H9 (cell line): ENCODE results near the gene HMX1. TPM values are rescaled to one million over a fixed set of nuclear protein-coding genes. Genes with fewer than 3 reads are reported as not detected.
A peak's percentile ranks its signal among the peaks of the same experiment; 100 is the strongest.

ENCODE experiments used
- DNase-seq: peaks from one replicate; pipeline ENCODE4 v3.0.0-alpha.2; 2017
- H2AFZ ChIP-seq: one replicate; pipeline ENCODE4 v1.6.1; 2013; ENCODE audit warnings: mild to moderate bottlenecking, low read length, control low read depth, moderate library complexity
- H2AK5ac ChIP-seq: 2 replicates; pipeline ENCODE4 v1.6.1; 2013; ENCODE audit warnings: low read length, control low read depth, mixed read lengths; ENCODE audit not compliant: insufficient read length
- H2BK120ac ChIP-seq: one replicate; pipeline ENCODE4 v1.6.1; 2013; ENCODE audit warnings: low read depth, mild to moderate bottlenecking, low read length, control low read depth, inconsistent platforms; ENCODE audit not compliant: poor library complexity, severe bottlenecking
- H2BK12ac ChIP-seq: 2 replicates; pipeline ENCODE4 v1.6.1; 2013; ENCODE audit warnings: low read length, control low read depth, mixed read lengths, low read depth; ENCODE audit not compliant: insufficient read length
- H2BK15ac ChIP-seq: 2 replicates; pipeline ENCODE4 v1.6.1; 2013; ENCODE audit warnings: low read depth, low read length, control low read depth
- H2BK20ac ChIP-seq: one replicate; pipeline ENCODE4 v1.6.1; 2013; ENCODE audit warnings: low read depth, mild to moderate bottlenecking, low read length, control low read depth, inconsistent platforms; ENCODE audit not compliant: poor library complexity, severe bottlenecking
- H2BK5ac ChIP-seq: 2 replicates; pipeline ENCODE4 v1.6.1; 2013; ENCODE audit warnings: low read length, control low read depth, mixed read lengths; ENCODE audit not compliant: insufficient read length
- H3K14ac ChIP-seq: 2 replicates; pipeline ENCODE4 v1.6.1; 2013; ENCODE audit warnings: low read length, control low read depth; ENCODE audit not compliant: insufficient read depth
- H3K18ac ChIP-seq: 2 replicates; pipeline ENCODE4 v1.6.1; 2013; ENCODE audit warnings: low read depth, mild to moderate bottlenecking, mixed read lengths, low read length, control low read depth; ENCODE audit not compliant: insufficient read length
- H3K23ac ChIP-seq: 2 replicates; pipeline ENCODE4 v1.6.1; 2013; ENCODE audit warnings: low read length, control low read depth, mixed read lengths, low read depth; ENCODE audit not compliant: insufficient read length
- H3K23me2 ChIP-seq: 2 replicates; pipeline ENCODE4 v1.6.1; 2013; ENCODE audit warnings: low read depth, mild to moderate bottlenecking, mixed read lengths, low read length, control low read depth; ENCODE audit not compliant: insufficient read length, poor library complexity, severe bottlenecking
- H3K27ac ChIP-seq: 2 replicates; pipeline ENCODE4 v1.5.1; 2013; ENCODE audit warnings: low read length, control low read depth, mixed read lengths, low read depth; ENCODE audit not compliant: insufficient read length
- H3K27me3 ChIP-seq: 2 replicates; pipeline ENCODE4 v1.6.1; 2013; ENCODE audit warnings: low read length, control low read depth, inconsistent platforms; ENCODE audit not compliant: insufficient read depth
- H3K4ac ChIP-seq: 2 replicates; pipeline ENCODE4 v1.6.1; 2013; ENCODE audit warnings: low read depth, mild to moderate bottlenecking, control low read depth, inconsistent platforms, low read length, moderate library complexity
- H3K4me1 ChIP-seq: 2 replicates; pipeline ENCODE4 v1.6.1; 2013; ENCODE audit warnings: low read length, control low read depth, inconsistent platforms; ENCODE audit not compliant: insufficient read depth
- H3K4me2 ChIP-seq: 2 replicates; pipeline ENCODE4 v1.6.1; 2013; ENCODE audit warnings: low read length, control low read depth, mixed read lengths; ENCODE audit not compliant: insufficient read length, insufficient read depth
- H3K56ac ChIP-seq: 2 replicates; pipeline ENCODE4 v1.6.1; 2013; ENCODE audit warnings: low read depth, mild to moderate bottlenecking, mixed read lengths, low read length, control low read depth; ENCODE audit not compliant: insufficient read length
- H3K79me1 ChIP-seq: 2 replicates; pipeline ENCODE4 v1.6.1; 2013; ENCODE audit warnings: low read depth, mild to moderate bottlenecking, moderate library complexity, low read length, control low read depth, inconsistent platforms; ENCODE audit not compliant: insufficient read depth, poor library complexity, severe bottlenecking
- H3K79me2 ChIP-seq: 2 replicates; pipeline ENCODE4 v1.6.1; 2013; ENCODE audit warnings: low read length, control low read depth, inconsistent platforms; ENCODE audit not compliant: insufficient read depth
- H3K9ac ChIP-seq: 2 replicates; pipeline ENCODE4 v1.6.1; 2013; ENCODE audit warnings: low read length, control low read depth, mixed read lengths; ENCODE audit not compliant: insufficient read length; ENCODE audit errors: extremely low read depth
- H3K9me3 ChIP-seq: one replicate; pipeline ENCODE4 v1.6.1; 2013; ENCODE audit warnings: low read depth, low read length, inconsistent platforms; ENCODE audit not compliant: control insufficient read depth
- H3T11ph ChIP-seq: one replicate; pipeline ENCODE4 v1.6.1; 2013; ENCODE audit warnings: mild to moderate bottlenecking, low read length, control low read depth, inconsistent platforms
- H4K20me1 ChIP-seq: one replicate; pipeline ENCODE4 v1.6.1; 2013; ENCODE audit not compliant: control insufficient read depth, insufficient read length, insufficient read depth
- H4K5ac ChIP-seq: 2 replicates; pipeline ENCODE4 v1.6.1; 2013; ENCODE audit warnings: low read depth, mild to moderate bottlenecking, mixed read lengths, low read length, control low read depth; ENCODE audit not compliant: insufficient read length
- H4K8ac ChIP-seq: replicated peaks from 2 replicates; pipeline ENCODE4 v1.6.1; 2013; ENCODE audit warnings: low read length, control low read depth, mixed read lengths, low read depth; ENCODE audit not compliant: insufficient read length
- H4K91ac ChIP-seq: 2 replicates; pipeline ENCODE4 v1.6.1; 2013; ENCODE audit warnings: low read depth, mild to moderate bottlenecking, moderate library complexity, mixed read lengths, low read length, control low read depth; ENCODE audit not compliant: insufficient read length
- H3K27ac Mint-ChIP-seq, 3 experiments: 2 replicates in 2 of 3; 3 replicates in 1 of 3; pipeline ENCODE4 v1.8.0; 2020 to 2021; ENCODE audit warnings: mixed read lengths in 3 of 3, mild to moderate bottlenecking in 1 of 3, moderate library complexity in 1 of 3
- H3K27me3 Mint-ChIP-seq: 2 replicates; pipeline ENCODE4 v1.8.0; 2021; ENCODE audit warnings: low read depth, mild to moderate bottlenecking, moderate library complexity, mixed read lengths
- H3K36me3 Mint-ChIP-seq, 3 experiments: 2 replicates in 2 of 3; 3 replicates in 1 of 3; pipeline ENCODE4 v1.8.0; 2020 to 2021; ENCODE audit warnings: low read depth in 3 of 3, mixed read lengths in 3 of 3; ENCODE audit not compliant: insufficient read depth in 1 of 3
- H3K4me1 Mint-ChIP-seq, 2 experiments: 2 replicates each; pipeline ENCODE4 v1.8.0; 2020; ENCODE audit warnings: mixed read lengths in 2 of 2
- H3K4me3 Mint-ChIP-seq, 2 experiments: 2 replicates in 1 of 2; 3 replicates in 1 of 2; pipeline ENCODE4 v1.8.0; 2020 to 2021; ENCODE audit warnings: mild to moderate bottlenecking in 2 of 2, mixed read lengths in 2 of 2, moderate library complexity in 1 of 2
- H3K9me3 Mint-ChIP-seq, 2 experiments: 2 replicates in 1 of 2; 3 replicates in 1 of 2; pipeline ENCODE4 v1.8.0; 2020; ENCODE audit warnings: mild to moderate bottlenecking in 2 of 2, mixed read lengths in 2 of 2, moderate library complexity in 1 of 2
- CTCF ChIP-seq: fragments of 200-600 bp; sonication (generic); conservative IDR thresholded peaks from 3 replicates; pipeline ENCODE4 v1.8.0; 2021; ENCODE audit warnings: antibody characterized with exemption, mild to moderate bottlenecking
- WGBS: extraction: QIAGEN DNeasy Blood & Tissue Kit; methylation state at CpG from one replicate; pipeline ENCODE4 v1.1.7; 2013; ENCODE audit warnings: missing lambda C conversion rate, low lambda C conversion rate, mixed read lengths; ENCODE audit not compliant: insufficient read length; ENCODE audit errors: extremely low coverage; 5-methylcytosine and 5-hydroxymethylcytosine counted together
- total RNA-seq: library from RNA; stranded (reverse); gene quantifications from 2 replicates; pipeline ENCODE4 v1.2.1, GENCODE V29; 2021

The HMX1 gene
- total RNA-seq, 1 experiment from 2014 or later = 0.26 TPM

- no peak overlapping the region for H2BK20ac ChIP-seq
- H3K27me3 Mint-ChIP-seq = peaks cover 93% of the 10 kb centered on the region
- H3K9ac ChIP-seq = no peak overlapping the region
Observed at GRCh38 chr4:8897251-8898167, 25.9 kb upstream of the HMX1 start.

More at GRCh38 chr4:8897251-8898167, 25.9 kb upstream of the HMX1 start:
- no peak overlapping the region; a peak in 1 of 5 replicates for H3K4me3 Mint-ChIP-seq
- no CpG with 5 or more reads among the region's 15 CpGs for WGBS
- H3K23me2 ChIP-seq = no peaks in the 10 kb centered on the region
- no peak overlapping the region for H3K4ac ChIP-seq
- no peak overlapping the region for H2AFZ ChIP-seq
- H2BK12ac ChIP-seq = no peak overlapping the region
- H3K9me3 Mint-ChIP-seq = peaks cover 16 to 20% of the 10 kb centered on the region in 2 experiments
- H3T11ph ChIP-seq = no peak overlapping the region
- peaks cover 33% of the 10 kb centered on the region for H3K27me3 ChIP-seq
- H3K4me2 ChIP-seq = no peak overlapping the region
- H4K8ac ChIP-seq = no peak overlapping the region
- DNase-seq = no peak
- no peak for TF ChIP-seq CTCF
- H3K9me3 ChIP-seq = peaks cover 13% of the 10 kb centered on the region
- H2BK120ac ChIP-seq = no peak overlapping the region
- H3K4me1 ChIP-seq = peaks cover 5% of the 10 kb centered on the region; the same call in 1 of the 2 replicates
- no peak overlapping the region for H2BK15ac ChIP-seq
- H3K36me3 Mint-ChIP-seq = peaks cover 0 to 6% (median 3%) of the 10 kb centered on the region in 3 experiments; a peak in 3 of 7 replicates
- peaks cover 18 to 35% of the 10 kb centered on the region in 2 experiments for H3K4me1 Mint-ChIP-seq
- no peak overlapping the region for H3K27ac Mint-ChIP-seq
- H3K79me1 ChIP-seq = no peaks in the 10 kb centered on the region
- H4K5ac ChIP-seq = no peak overlapping the region
- no peaks in the 10 kb centered on the region for H4K20me1 ChIP-seq
- H3K27ac ChIP-seq = no peak overlapping the region
- no peaks in the 10 kb centered on the region for H3K79me2 ChIP-seq
- no peak overlapping the region for H3K18ac ChIP-seq
- no peak overlapping the region for H2AK5ac ChIP-seq
- no peak overlapping the region for H4K91ac ChIP-seq
- H3K56ac ChIP-seq = no peak overlapping the region
- peak overlapping the region; percentile 48; the same call in 1 of the 2 replicates for H3K14ac ChIP-seq
- H3K23ac ChIP-seq = no peak overlapping the region
- no peak overlapping the region for H2BK5ac ChIP-seq
